B cell (primary cell): ENCODE results near the gene TMEM238. TPM values are rescaled to one million over a fixed set of nuclear protein-coding genes. Genes with fewer than 3 reads are reported as not detected.
A peak's percentile ranks its signal among the peaks of the same experiment; 100 is the strongest.

Experiments
- ATAC-seq: fragments of 200-7000 bp; cut with Tn5 transposase; one replicate; pipeline ENCODE4 v1.10.0; 2021; ENCODE audit warnings: low read depth, mild to moderate bottlenecking, moderate number of reproducible peaks, moderate library complexity
- CTCF ChIA-PET: fragments of 350-600 bp; sonication (Branson Sonifier 250); formaldehyde crosslinking; loops from one replicate; lab custom pipeline; 2021; ENCODE audit warnings: antibody characterized with exemption, inconsistent platforms; lab: Charles Lee
- POLR2A ChIA-PET: fragments of 350-600 bp; sonication (Branson Sonifier 250); formaldehyde crosslinking; loops from one replicate; lab custom pipeline; 2021; ENCODE audit warnings: antibody characterized with exemption; lab: Charles Lee
- DNase-seq: peaks from one replicate; pipeline ENCODE4 v3.0.0; 2013
- H2AFZ ChIP-seq: 2 replicates; pipeline ENCODE4 v1.6.1; 2012; ENCODE audit warnings: mild to moderate bottlenecking, low read depth, low read length; ENCODE audit not compliant: insufficient read depth, poor library complexity, severe bottlenecking
- H3K27ac ChIP-seq, 2 donors: 1 replicate in 1 of 2; 2 replicates in 1 of 2; pipeline ENCODE4 v1.5.1; 2012 to 2013; ENCODE audit warnings: low read length in 2 of 2, mild to moderate bottlenecking in 2 of 2, moderate library complexity in 1 of 2
- H3K27me3 ChIP-seq, 4 experiments: fragments of 200-600 bp in 1 of 4; sonication (generic) in 1 of 4; replicated peaks in 1 of 4; 1 replicate in 2 of 4; 2 replicates in 2 of 4; pipeline versions ENCODE4 v1.6.1 to v1.7.0; 2013 to 2016; ENCODE audit warnings: low read length in 3 of 4, mild to moderate bottlenecking in 2 of 4, mixed read lengths in 1 of 4, moderate library complexity in 1 of 4; ENCODE audit not compliant: insufficient read depth in 4 of 4, control insufficient read depth in 3 of 4; ENCODE audit errors: control extremely low read depth in 1 of 4
- H3K36me3 ChIP-seq, 2 experiments: replicated peaks in 1 of 2; 1 replicate in 1 of 2; 2 replicates in 1 of 2; pipeline versions ENCODE4 v1.6.1 to v1.7.1; 2013; ENCODE audit warnings: low read length in 1 of 2; ENCODE audit not compliant: insufficient read depth in 2 of 2, control insufficient read depth in 1 of 2; ENCODE audit errors: control extremely low read depth in 1 of 2, extremely low read depth in 1 of 2
- H3K4me1 ChIP-seq, 2 donors: fragments of 200-600 bp in 1 of 2; sonication (generic) in 1 of 2; 1 replicate in 1 of 2; 2 replicates in 1 of 2; pipeline versions ENCODE4 v1.5.1 to v1.6.1; 2013 to 2017; ENCODE audit warnings: low read length in 2 of 2; ENCODE audit not compliant: control insufficient read depth in 2 of 2, insufficient read depth in 2 of 2
- H3K4me2 ChIP-seq: replicated peaks from 2 replicates; pipeline ENCODE3; 2012; ENCODE audit warnings: mild to moderate bottlenecking, low read depth, low read length; ENCODE audit not compliant: poor library complexity, severe bottlenecking
- H3K4me3 ChIP-seq, 5 experiments: fragments of 200-600 bp in 1 of 5; sonication (generic) in 1 of 5; 1 replicate in 3 of 5; 2 replicates in 2 of 5; pipeline versions ENCODE4 v1.5.1 to v1.7.0; 2011 to 2016; ENCODE audit warnings: low read length in 4 of 5, mild to moderate bottlenecking in 4 of 5, low read depth in 2 of 5, control low read depth in 1 of 5, moderate library complexity in 1 of 5; ENCODE audit not compliant: insufficient read depth in 1 of 5; ENCODE audit errors: control extremely low read depth in 1 of 5, extremely low read depth in 1 of 5
- H3K79me2 ChIP-seq: fragments of 200-600 bp; sonication (generic); one replicate; pipeline ENCODE4 v1.6.0; 2016; ENCODE audit warnings: low read length; ENCODE audit not compliant: control insufficient read depth, insufficient read depth
- H3K9ac ChIP-seq: fragments of 200-600 bp; sonication (generic); 2 replicates; pipeline ENCODE4 v1.6.1; 2017; ENCODE audit warnings: mild to moderate bottlenecking, low read length, moderate library complexity
- H3K9me3 ChIP-seq, 3 donors: one replicate each; pipeline versions ENCODE4 v1.6.1 to v1.7.1; 2013; ENCODE audit warnings: low read length in 2 of 3; ENCODE audit not compliant: control insufficient read depth in 2 of 3, insufficient read depth in 1 of 3; ENCODE audit errors: control extremely low read depth in 1 of 3
- H4K20me1 ChIP-seq: 2 replicates; pipeline ENCODE4 v1.6.0; 2012; ENCODE audit warnings: mild to moderate bottlenecking, low read length; ENCODE audit not compliant: insufficient read depth, control insufficient read depth, poor library complexity, severe bottlenecking
- H3K27ac Mint-ChIP-seq: one replicate; pipeline ENCODE4 v1.8.0; 2021; ENCODE audit warnings: mixed read lengths
- H3K27me3 Mint-ChIP-seq: one replicate; pipeline ENCODE4 v1.8.0; 2021; ENCODE audit warnings: mixed read lengths
- H3K4me1 Mint-ChIP-seq: one replicate; pipeline ENCODE4 v1.8.0; 2021; ENCODE audit warnings: mixed read lengths
- H3K4me3 Mint-ChIP-seq: one replicate; pipeline ENCODE4 v1.8.0; 2021; ENCODE audit warnings: mixed read lengths
- H3K9me3 Mint-ChIP-seq: one replicate; pipeline ENCODE4 v1.8.0; 2022; ENCODE audit warnings: mixed read lengths; ENCODE audit not compliant: insufficient read depth
- EZH2 ChIP-seq: IDR thresholded peaks from 2 replicates; pipeline ENCODE4 v1.6.1; 2012; ENCODE audit warnings: borderline replicate concordance, low read depth, mild to moderate bottlenecking, moderate library complexity, low read length; ENCODE audit not compliant: insufficient read depth, poor library complexity, severe bottlenecking
- WGBS: methylation state at CpG from one replicate; pipeline ENCODE4 v1.1.5; 2013; ENCODE audit warnings: missing lambda C conversion rate; ENCODE audit not compliant: insufficient coverage; 5-methylcytosine and 5-hydroxymethylcytosine counted together
- intact Hi-C: fragments of 100-400 bp; cut with micrococcal nuclease; formaldehyde crosslinking; loops from one replicate; pipeline ENCODE4 v1.10.0; 2022
- polyA plus RNA-seq: library from polyadenylated mRNA; depleted of rRNA; stranded (reverse); fragments of >200 nt; gene quantifications from 2 replicates; pipeline ENCODE4 v1.2.3, GENCODE V29; 2012
- total RNA-seq, 2 donors: library from RNA; stranded (reverse); fragments of 120-200 nt in 1 of 2; gene quantifications; 1 replicate in 1 of 2; 2 replicates in 1 of 2; pipeline versions ENCODE4 v1.2.3 to v1.2.4, GENCODE V29; 2013 to 2022
- TF ChIP-seq, protein P1 (sequence below): fragments of 200-600 bp; IDR thresholded peaks from one replicate; pipeline ENCODE4 v1.8.0; 2022; ENCODE audit warnings: antibody characterized with exemption, mild to moderate bottlenecking

Gene TMEM238
- total and polyA plus RNA-seq, 2 donors (not counting 1 experiment from before 2014, with no cell fraction given), result 0.76 to 4.7 TPM

DNA sequence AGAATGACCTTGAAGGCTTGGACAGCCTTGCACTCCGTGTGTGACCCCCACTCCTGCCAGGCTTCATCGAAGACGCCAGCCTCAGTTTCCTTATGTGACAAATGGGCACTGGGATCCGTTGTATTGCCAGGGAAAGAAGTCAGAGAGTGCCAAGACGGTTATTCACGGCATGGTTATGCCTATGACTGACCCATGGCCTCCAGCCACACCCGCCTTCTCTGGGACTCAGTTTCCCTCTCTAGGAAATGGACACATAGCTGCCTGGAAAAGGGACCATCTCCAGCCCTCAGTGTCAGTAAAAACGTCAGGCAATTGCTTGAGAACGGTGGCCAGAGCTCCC is 24.4 kb upstream of the TMEM238 start:
- Mint-ChIP-seq H3K4me1 (peaks cover 32% of the 10 kb centered on the region), H3K9me3 (peaks cover 6% of the 10 kb centered on the region), H3K4me3 (peak overlapping the region; percentile 98), H3K27me3 (no peaks in the 10 kb centered on the region), H3K27ac (peak overlapping the region; percentile 99)
- peak overlapping the region; percentile 66 for H3K9ac ChIP-seq
- H3K9me3 ChIP-seq, result peaks cover 0 to 20% (median 3%) of the 10 kb centered on the region in 3 donors
- peaks cover 22% of the 10 kb centered on the region for H3K79me2 ChIP-seq
- peaks cover 11 to 25% of the 10 kb centered on the region in 2 donors for H3K4me1 ChIP-seq
- POLR2A ChIA-PET, result interaction anchor here (1.2 to 2.3 kb wide), 3 partner anchors 53 to 216 kb away, joined by 3 to 11 read pairs (median 3); partner anchors contain the start of genes ISOC2, PPP6R1 and ZNF784
- H3K4me2 ChIP-seq, result peak overlapping the region; percentile 76
- H3K27ac ChIP-seq, result peak overlapping the region; percentile 99 to 100
- peaks cover 5% of the 10 kb centered on the region for H4K20me1 ChIP-seq
- H3K4me3 ChIP-seq, result peak overlapping the region; percentile 55 to 74 (median 69)
- ATAC-seq (no peak), DNase-seq (no peak)
- H3K27me3 ChIP-seq, result no peaks in the 10 kb centered on the region
- TF ChIP-seq, protein P1, sequence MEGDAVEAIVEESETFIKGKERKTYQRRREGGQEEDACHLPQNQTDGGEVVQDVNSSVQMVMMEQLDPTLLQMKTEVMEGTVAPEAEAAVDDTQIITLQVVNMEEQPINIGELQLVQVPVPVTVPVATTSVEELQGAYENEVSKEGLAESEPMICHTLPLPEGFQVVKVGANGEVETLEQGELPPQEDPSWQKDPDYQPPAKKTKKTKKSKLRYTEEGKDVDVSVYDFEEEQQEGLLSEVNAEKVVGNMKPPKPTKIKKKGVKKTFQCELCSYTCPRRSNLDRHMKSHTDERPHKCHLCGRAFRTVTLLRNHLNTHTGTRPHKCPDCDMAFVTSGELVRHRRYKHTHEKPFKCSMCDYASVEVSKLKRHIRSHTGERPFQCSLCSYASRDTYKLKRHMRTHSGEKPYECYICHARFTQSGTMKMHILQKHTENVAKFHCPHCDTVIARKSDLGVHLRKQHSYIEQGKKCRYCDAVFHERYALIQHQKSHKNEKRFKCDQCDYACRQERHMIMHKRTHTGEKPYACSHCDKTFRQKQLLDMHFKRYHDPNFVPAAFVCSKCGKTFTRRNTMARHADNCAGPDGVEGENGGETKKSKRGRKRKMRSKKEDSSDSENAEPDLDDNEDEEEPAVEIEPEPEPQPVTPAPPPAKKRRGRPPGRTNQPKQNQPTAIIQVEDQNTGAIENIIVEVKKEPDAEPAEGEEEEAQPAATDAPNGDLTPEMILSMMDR, result no peak
- no peak for TF ChIP-seq EZH2
- intact Hi-C loops, result loop anchor here (1.0 to 5.0 kb wide), 9 partner anchors 23 to 234 kb away; partner anchors contain the start of genes C19orf85, FIZ1, HSPBP1 and ISOC2
- H3K36me3 ChIP-seq, result peaks cover 0 to 24% of the 10 kb centered on the region in 2 experiments
- WGBS, result 73% methylated on average over 9 of the region's 9 CpGs
- peak overlapping the region; percentile 85 for H2AFZ ChIP-seq
- CTCF ChIA-PET, result interaction anchor here (0.6 to 1.9 kb wide), 6 partner anchors 10 to 267 kb away, joined by 3 to 6 read pairs (median 4); partner anchors contain the start of gene TMEM238
